Stimulated activated CD4-positive, alpha-beta T cell treated with anti-CD3 and anti-CD28 coated beads, Interleukin-12 subunit alpha, Interleukin-12 subunit beta, amount 100 ng/mL, for 24 hours (primary cell): Measurements from ENCODE around the gene CACNA1A.
"Not testable (repeated sequence)": the region's sequence is repeated elsewhere in the genome, so short reads cannot be mapped to it uniquely, and the experiment has no call there.

ENCODE experiments used
- DNase-seq, 2 experiments: peaks; one replicate each; pipeline ENCODE4 v3.0.0-alpha.2; 2020; ENCODE audit warnings: low read depth in 2 of 2

Gene CACNA1A

GRCh38 chr19:13427273-13428051, 78.8 kb downstream of the CACNA1A start:
- no peak for DNase-seq

GRCh38 chr19:13425875-13426274, 80.4 kb downstream of the CACNA1A start:
- DNase-seq: not testable (repeated sequence)

GRCh38 chr19:13425151-13425550, 81.1 kb downstream of the CACNA1A start:
- DNase-seq: no peak

- no peak for DNase-seq
These were observed 85.5 kb downstream of the CACNA1A start for GRCh38 chr19:13420780-13421179.

- no peak for DNase-seq
These were observed 89.2 kb downstream of the CACNA1A start for GRCh38 chr19:13417054-13417453.

- DNase-seq: no peak
These were observed 94.4 kb downstream of the CACNA1A start for GRCh38 chr19:13411899-13412298.

GRCh38 chr19:13410946-13411345, 95.3 kb downstream of the CACNA1A start:
- no peak for DNase-seq

GRCh38 chr19:13408889-13409518, 97.3 kb downstream of the CACNA1A start:
- DNase-seq: no peak

GRCh38 chr19:13404236-13404635, 102.0 kb downstream of the CACNA1A start:
- no peak for DNase-seq

GRCh38 chr19:13401388-13401787, 104.9 kb downstream of the CACNA1A start:
- DNase-seq: no peak

- DNase-seq: no peak
These were observed 106.0 kb downstream of the CACNA1A start for GRCh38 chr19:13400296-13400695.

GRCh38 chr19:13399746-13400145, 106.5 kb downstream of the CACNA1A start:
- DNase-seq: no peak

- no peak for DNase-seq
These were observed 107.2 kb downstream of the CACNA1A start for GRCh38 chr19:13398780-13399726.

GRCh38 chr19:13398182-13398581, 108.1 kb downstream of the CACNA1A start:
- no peak for DNase-seq

GRCh38 chr19:13396250-13397080, 109.8 kb downstream of the CACNA1A start:
- peak in 1 of 2 experiments; percentile 4 for DNase-seq

GRCh38 chr19:13382633-13382938, 123.7 kb downstream of the CACNA1A start:
- DNase-seq: no peak

GRCh38 chr19:13381827-13382632, 124.2 kb downstream of the CACNA1A start:
- no peak for DNase-seq

GRCh38 chr19:13376537-13376936, 129.7 kb downstream of the CACNA1A start:
- no peak for DNase-seq

- DNase-seq: no peak
These were observed 132.7 kb downstream of the CACNA1A start for GRCh38 chr19:13373599-13373998.

- no peak for DNase-seq
These were observed 135.3 kb downstream of the CACNA1A start for GRCh38 chr19:13370948-13371347.
